Liver (tissue), 3 donors: ENCODE measurements around the gene RUSC2.

ENCODE experiments used
- CTCF ChIP-seq: fragments of 150-350 bp; IDR thresholded peaks from 2 replicates; pipeline ENCODE4 v1.5.1; 2017; ENCODE audit warnings: improper control_type of control experiment, low read depth, low read length; ENCODE audit not compliant: missing input control
- EGR1 ChIP-seq, 2 donors: IDR thresholded peaks; 2 replicates each; pipeline ENCODE4 v1.6.1; 2016 to 2018; ENCODE audit warnings: antibody characterized with exemption in 2 of 2, low read depth in 2 of 2
- HNF4G ChIP-seq: IDR thresholded peaks from 2 replicates; pipeline ENCODE4 v1.6.1; 2016; ENCODE audit warnings: antibody characterized with exemption
- JUND ChIP-seq, 2 donors: IDR thresholded peaks; 2 replicates each; pipeline ENCODE4 v1.6.1; 2016; ENCODE audit warnings: antibody characterized with exemption in 2 of 2
- MAX ChIP-seq: IDR thresholded peaks from 2 replicates; pipeline ENCODE4 v1.6.1; 2016; ENCODE audit warnings: antibody characterized with exemption
- RAD21 ChIP-seq, 2 donors: IDR thresholded peaks; 2 replicates each; pipeline ENCODE4 v1.6.1; 2016; ENCODE audit warnings: antibody characterized with exemption in 2 of 2, mild to moderate bottlenecking in 2 of 2
- REST ChIP-seq: IDR thresholded peaks from 2 replicates; pipeline ENCODE4 v1.6.1; 2016; ENCODE audit warnings: antibody characterized with exemption, mild to moderate bottlenecking
- RXRA ChIP-seq, 2 donors: IDR thresholded peaks; 2 replicates each; pipeline ENCODE4 v1.6.1; 2017 to 2018; ENCODE audit warnings: antibody characterized with exemption in 2 of 2, mild to moderate bottlenecking in 1 of 2
- YY1 ChIP-seq: IDR thresholded peaks from 2 replicates; pipeline ENCODE4 v1.6.1; 2016; ENCODE audit warnings: antibody characterized with exemption, mild to moderate bottlenecking
- ZBTB33 ChIP-seq: IDR thresholded peaks from 2 replicates; pipeline ENCODE4 v1.6.1; 2016; ENCODE audit warnings: antibody characterized with exemption
- donor health status: healthy.
- donor health status: healthy.

GRCh38 chr9:35448496-35448895, 41.4 kb upstream of the RUSC2 start:
- TF ChIP-seq RAD21 (IDR thresholded peaks at IDR 0.05) = no peak
- TF ChIP-seq CTCF = no peak
- TF ChIP-seq HNF4G = no peak
- no peak for TF ChIP-seq EGR1 (IDR thresholded peaks at IDR 0.05; ENCODE audit: low read depth in 2 of 2)
- TF ChIP-seq YY1 = no peak
- no peak for TF ChIP-seq MAX
- TF ChIP-seq RXRA (IDR thresholded peaks at IDR 0.05) = no peak
- TF ChIP-seq ZBTB33 = no peak
- no peak for TF ChIP-seq REST
- TF ChIP-seq JUND (IDR thresholded peaks at IDR 0.05) = no peak
